GM18907 (cell line): Measurements from ENCODE around the gene MEIOC.
"Not testable (repeated sequence)": the region's sequence is repeated elsewhere in the genome, so short reads cannot be mapped to it uniquely, and the experiment has no call there.

Experiments
- ATAC-seq: cut with Tn5 transposase; IDR thresholded peaks from one replicate; pipeline ENCODE4 v1.9.1; 2021; ENCODE audit warnings: mild to moderate bottlenecking, moderate library complexity; ENCODE audit not compliant: unreplicated experiment

The MEIOC gene

DNA sequence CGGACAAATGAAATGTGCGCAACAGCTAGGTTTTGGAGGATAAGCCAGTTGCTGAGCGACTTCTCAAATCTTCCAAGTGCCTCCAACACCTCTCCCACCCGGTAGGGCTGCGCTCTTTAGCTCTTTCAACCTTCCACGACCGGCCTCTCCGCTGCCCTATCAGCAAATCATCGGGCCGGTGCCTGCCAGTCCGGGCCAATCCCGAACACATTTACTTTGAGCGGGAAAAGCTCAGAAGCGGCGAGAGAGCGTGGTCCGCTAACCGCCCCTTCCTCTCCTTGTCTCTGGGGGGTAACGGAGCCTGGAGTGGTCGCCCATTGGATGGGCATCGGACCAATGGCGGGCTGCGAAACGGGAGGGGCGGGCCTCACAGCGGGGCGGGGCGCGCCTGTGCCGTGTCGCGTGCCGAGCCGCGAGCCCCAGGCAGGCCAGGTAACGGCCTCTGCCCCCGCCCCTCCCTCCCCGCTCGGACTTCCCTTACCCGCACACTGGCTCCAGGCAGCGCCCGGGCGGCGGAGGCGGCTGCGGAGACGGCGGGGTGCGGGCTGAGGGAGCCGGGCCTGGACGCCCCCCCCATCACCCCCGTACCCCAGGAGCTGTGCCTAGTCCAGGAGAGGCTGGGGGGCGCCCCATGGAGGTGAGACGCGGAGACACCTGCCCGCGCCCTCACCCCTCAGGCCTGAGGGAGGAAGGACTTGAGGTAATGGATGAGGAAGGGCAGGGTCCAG is at the start of gene MEIOC:
Gene MEIOC, plus strand, starts transcription at position 486 of the 728 bp plus-strand sequence. Its CDS starts 146 bp downstream, at position 632.
- no peak for ATAC-seq

DNA sequence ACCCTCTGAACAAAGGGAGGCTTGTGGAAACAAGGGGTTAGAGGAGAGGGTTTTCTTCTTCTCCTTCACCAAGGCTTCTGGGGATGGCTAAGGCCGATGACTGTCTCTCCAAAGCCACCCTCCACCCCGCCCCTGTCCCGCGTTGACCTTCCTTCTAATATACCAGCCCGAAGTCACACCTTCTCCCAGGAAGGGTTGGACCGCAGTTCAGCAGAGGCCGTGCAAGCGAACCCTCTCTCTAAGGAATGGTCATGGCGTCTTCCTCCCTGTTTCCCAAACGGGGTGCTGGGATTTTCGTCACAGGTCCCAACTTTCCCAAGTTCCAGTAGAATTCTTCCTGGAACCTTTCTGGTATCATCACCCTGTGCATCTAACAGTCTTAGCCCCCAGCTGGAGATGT is 49.6 kb upstream of the MEIOC start:
- ATAC-seq = no peak

DNA sequence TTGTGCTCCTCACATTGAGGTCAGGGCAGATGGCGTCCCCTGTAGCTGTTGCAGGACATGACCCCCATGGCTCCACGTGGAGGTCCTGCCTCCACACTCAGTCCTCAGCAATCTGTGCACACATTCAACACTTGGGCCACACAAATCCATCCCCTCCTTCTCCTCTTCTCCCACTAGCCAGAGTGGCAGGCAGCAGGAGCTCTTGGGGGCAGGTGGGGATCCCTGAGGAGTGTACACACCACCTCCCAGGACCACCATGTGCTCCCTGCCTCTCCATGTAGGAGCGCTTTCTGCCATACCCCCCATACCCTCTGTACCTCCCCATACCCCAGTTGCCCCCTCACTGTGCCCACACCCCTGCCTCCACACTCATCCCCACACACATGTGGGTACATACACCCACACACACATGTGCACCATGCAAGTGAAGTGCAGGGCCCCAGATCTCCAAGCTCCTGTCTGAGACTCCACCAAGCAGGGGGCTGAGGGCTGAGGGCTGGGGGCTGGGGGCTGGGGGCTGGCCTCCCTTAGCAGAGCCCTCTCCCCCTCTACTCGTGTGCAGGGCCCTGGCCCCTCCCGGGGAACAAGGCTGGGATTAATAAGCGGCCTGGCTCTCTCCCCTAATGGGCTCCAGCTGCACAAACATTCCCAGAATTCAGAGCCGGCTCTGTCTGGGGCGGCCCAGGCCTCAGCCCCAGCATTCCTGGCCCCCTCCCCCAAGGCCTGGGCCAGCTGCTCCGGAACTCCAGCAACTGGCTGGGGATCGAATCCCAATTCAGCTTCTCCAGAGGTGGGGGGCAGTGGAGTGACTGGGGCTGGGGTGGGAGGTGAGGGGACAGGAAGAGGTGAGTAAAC is 48.2 kb upstream of the MEIOC start:
- no peak for ATAC-seq

DNA sequence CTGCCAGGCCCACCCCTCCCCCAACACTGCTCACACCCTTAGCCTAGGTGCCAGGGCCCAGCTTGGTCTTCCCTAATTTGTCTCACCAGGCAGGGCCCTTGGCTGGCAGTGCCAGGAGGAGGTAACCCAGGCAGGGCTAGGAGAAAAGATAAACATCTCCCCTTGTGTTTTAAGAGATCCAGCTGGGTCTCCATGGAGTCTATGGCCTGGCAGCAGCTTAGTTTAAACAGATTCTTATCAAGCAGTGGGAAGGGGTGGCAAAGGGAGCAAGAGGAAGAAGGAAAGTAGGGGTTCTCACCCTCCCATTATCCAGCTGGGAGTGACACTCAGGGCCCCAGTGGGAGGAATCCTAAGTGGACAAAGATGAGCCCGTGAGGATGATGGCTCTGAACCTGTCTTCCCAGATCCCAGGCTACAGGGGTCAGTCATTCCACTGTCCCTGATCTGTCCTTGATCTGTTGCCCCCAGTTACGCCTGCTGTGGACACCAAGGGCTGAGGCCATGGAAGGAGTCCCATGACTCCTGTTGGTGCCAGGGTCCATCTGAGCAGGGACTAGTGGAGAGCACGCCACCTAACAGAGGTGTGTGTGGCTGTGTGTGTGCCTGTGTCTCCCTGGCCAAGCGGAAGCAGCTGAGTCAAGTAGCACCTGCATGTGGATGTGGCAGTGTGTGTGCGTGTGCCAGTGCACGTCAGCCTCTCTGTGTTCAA is 47.4 kb upstream of the MEIOC start:
- ATAC-seq = no peak

DNA sequence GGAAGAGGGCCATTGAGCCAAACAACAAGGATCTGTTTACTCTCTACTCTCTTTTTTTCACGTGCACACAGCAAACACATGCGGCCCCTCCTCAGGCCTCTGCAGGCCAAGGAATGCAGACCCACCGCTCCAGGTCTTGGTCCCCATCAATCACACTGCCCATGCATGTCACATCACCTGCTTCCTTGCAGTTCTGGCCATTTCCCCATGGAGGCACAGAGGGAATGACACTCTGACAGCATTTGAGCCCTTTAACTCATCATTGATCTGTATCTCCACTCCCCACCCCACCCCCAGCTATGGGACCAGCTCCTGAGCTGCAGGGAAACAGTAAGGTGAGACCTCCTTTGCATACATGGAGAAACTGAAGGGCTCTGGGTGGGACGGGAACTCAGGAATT is 45.9 kb upstream of the MEIOC start:
- ATAC-seq = no peak

DNA sequence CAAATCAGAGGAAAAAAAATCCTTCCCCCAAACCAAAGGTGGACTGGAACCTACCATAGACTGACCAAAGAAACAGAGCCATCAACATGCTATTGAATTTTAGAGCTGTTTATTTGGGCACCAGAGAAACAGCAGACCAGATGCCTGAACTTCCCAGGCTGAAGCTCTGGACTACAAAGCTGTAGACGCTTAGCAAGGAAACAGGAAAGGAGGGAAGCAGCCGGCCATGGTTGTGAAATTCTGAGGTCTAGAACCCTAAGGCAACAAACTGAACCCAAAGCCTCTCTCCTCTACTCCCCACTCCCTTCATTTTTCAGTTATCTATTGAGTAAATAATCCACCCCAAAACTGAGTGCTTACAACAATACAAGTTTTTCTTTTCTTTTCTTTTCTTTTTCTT is 45.4 kb upstream of the MEIOC start:
- no peak for ATAC-seq

DNA sequence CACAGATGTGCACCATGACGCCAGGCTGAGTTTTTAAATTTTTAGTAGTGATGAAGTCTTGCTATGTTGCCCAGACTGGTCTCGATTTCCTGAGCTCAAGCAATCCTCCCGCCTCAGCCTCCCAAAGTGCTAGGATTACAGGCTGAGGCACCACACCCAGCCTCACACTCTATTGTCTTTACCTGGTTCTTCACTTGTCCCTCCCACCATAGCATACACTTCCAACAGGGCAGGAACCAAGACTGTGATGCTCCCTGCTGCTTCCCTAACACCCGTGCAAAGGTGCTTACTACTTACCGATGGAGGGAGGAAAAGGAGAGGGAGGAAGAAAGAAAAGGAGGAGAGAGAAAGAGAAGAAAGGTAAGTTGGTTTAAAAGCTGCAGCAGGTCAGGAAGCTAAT is 41.4 kb upstream of the MEIOC start:
- no peak for ATAC-seq

DNA sequence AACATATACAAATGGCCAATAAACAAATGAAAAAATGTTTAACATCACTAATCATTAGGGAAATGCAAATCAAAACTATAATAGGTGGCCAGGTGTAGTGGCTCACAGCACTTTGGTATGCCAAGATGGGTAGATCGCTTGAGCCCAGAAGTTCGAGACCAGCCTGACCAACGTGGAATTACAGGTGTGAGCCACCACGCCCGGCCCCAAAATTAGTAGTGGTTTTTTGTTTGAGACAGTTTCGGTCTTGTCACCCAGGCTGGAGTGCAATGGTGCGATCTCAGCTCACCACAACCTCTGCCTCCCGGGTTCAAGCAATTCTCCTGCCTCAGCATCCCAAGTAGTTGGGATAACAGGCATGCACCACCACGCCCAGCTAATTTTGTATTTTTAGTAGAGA is 37.6 kb upstream of the MEIOC start:
- not testable (repeated sequence) for ATAC-seq

DNA sequence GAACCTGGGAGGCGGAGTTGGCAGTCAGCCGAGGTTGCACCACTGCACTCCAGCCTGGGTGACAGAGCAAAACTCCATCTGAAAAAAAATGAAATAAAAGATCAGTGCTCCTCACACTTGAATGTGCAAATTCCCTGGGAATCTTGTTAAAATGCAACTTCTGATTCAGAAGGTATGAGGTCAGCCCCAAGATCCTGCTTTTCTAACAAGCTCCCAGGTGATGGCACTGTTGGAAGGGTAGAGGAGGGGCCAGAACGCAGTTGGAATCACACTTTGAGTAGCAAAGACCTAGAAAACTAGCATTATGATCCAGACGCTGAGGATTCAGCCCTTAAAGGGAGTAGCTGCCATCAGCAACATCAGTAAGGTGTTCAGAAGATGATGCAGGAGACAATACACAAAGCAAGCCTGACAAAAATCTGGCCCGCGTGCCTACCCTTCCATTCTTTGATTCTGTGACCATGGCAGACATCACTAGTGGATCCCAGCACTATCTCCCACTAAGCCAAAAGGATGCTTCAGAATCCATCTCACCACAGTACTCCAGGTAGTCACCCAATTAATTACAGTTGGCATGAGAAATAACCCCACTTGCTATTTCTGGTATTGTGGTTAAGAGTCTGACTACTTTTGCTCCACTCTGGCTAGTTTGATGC is 33.1 kb upstream of the MEIOC start:
- no peak for ATAC-seq

DNA sequence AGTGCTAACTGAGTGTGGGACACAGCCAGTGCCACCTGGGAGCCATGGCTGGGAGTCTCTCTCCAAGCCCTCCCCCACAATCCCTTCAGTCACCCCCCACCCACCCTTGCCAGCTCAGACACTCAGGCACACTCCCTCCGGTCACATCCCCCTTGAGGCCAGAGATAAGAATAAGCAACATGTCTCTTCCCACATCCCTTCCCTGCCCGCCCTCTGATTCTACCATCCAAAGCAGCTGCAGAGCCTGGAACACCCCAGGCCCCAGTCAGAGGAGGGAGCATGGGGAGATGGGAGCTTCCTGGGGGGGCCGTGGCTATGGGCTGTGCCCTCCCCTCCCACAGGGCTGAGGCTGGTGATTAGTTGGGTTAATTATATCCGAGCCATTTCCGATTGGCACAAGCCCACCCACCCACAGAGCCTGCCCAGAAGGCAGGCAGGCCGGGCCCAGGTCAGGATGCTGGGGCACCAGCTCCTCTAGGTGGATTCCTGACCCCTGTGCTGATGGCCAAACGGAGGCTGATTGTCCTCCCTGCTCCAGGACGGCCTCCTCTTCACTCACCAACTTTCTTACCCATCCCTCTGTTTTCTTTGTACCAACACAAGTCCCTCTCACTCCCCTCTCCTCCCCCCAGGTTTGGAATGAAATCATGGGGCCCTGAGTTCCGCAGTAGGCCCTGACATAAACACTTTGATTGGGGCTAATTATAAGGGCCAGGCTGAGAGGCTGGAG is 28.6 kb upstream of the MEIOC start:
- ATAC-seq = no peak

DNA sequence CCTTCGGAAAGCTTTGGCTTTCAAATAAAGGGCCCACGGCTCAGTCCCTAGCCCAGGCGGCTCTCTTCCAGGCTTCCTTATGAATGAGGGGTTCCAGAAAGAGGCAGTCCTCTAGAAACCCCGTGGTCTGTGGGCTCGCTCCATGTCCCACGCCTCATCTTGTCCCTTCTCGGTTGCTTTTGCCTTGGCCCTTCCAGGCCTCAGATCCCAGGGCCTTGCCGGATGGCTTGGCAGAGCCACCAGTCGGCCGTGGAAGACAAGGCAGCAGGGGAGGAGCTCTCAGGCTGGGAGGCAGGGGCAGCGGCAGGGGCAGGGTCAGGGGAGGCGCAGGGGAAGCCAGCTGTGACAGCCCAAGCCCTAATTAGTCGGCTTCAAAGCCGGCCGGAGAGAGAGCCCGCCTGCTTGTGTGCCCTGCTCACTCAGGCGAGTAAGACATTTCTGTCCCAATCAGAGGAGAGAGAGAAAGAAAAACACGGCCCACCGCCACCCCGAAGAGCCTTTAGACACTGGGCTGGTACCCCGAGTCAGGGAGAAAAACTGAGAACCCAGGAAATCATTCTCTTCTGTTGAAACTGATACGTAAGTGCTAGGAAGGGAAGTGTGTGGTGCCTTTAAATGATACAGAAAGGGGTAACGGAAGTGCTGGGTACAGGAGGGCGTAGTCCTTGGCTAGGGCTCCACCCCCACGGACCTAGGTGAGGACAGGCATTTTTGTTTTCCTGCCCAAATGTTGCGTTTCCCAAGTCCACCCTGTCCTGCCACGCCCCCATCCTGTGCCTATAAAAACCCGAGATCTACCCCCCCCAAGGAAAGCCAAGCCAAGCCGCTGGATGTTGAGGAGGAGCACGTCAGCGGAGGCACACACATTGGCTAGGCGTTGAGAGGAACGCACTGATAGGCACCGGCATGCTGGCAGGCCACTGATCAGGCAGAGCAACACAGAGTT is 27.8 kb upstream of the MEIOC start:
- ATAC-seq = no peak

DNA sequence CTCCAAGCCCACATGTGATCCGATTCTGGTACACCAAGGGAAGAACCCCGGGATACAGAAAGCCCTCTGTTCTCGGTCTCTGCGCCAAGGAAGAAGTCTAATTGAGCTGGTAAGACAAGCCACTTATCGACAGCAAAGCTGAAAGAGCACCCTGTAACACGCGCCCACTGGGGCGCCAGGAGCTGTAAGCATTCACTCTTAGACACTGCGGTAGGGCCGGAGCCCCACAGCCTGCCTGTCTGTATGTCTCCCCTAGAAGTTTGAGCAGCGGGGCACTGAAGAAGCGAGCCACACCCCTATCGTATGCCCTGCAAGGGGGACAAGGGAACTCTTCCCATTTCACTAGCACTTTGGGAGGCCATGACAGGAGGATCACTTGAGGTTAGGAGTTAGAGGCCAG is 27.0 kb upstream of the MEIOC start:
- ATAC-seq = no peak

DNA sequence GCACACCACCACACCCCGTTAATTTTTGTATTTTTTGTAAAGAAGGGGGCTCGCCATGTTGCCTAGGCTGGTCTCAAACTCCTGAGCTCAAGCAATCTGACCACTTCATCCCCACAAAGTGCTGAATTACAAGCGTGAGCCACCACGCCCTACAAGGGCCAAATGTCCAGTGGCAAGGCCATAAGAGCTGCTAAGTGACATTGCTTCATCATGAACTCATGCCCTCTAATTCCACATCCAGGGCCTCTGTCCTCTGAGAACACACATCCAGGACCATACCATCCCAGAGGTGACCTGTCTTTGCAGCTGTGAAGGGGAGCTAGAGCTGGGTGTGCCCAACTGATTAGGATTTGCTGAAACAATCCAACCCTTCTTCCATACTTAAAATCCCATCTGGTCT is 25.6 kb upstream of the MEIOC start:
- no peak for ATAC-seq

DNA sequence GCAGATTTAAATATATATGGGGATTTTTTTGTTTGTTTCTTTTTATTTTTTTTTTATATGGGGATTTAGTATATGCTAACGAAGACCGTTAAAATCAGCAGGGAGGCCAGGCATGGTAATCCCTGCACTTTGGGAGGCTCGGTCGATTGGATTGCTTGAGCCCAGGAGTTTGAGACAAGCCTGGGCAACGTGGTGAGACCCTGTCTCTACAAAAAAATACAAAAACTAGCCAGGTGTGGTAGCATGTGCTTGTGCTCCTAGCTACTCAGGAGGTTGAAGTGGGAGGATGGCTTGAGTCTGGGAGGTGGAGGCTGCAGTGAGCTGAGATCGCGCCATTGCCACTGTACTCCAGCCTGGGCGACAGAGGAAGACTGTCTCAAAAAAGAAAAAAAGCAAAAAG is 22.3 kb upstream of the MEIOC start:
- no peak for ATAC-seq

DNA sequence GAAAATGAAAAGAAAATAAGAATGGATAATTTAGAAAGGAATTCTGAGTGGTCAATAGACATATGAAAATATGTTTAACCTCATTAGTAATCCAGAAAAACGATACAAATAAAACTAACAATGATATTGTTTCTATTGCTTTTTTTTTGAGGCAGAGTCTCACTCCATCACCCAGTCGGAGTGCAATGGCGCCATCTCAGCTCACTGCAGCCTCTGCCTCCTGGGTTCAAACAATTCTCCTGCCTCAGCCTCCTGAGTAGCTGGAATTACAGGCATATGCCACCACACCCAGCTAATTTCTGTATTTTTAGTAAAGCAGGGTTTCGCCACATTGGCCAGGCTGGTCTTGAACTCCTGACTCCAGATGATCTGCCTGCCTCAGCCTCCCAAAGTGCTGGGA is 21.9 kb upstream of the MEIOC start:
- ATAC-seq = not testable (repeated sequence)

DNA sequence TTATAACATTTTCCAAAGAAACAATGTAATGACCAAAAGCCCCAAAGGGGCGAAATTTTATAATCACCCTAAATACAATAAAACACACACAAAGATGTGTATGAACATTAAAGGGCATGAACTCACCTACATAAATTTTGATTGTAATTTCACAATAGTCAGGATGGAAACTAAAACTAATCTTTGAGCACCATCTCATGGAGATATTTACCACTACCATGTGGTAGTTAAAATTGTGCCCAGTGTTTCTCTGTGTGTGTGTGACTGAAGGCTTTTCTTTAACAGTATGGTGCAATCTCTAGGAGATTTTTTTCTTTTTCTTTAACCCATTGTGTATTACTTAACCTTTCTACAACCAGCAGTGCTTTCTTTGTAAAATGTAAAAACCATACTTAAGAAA is 19.7 kb upstream of the MEIOC start:
- no peak for ATAC-seq

DNA sequence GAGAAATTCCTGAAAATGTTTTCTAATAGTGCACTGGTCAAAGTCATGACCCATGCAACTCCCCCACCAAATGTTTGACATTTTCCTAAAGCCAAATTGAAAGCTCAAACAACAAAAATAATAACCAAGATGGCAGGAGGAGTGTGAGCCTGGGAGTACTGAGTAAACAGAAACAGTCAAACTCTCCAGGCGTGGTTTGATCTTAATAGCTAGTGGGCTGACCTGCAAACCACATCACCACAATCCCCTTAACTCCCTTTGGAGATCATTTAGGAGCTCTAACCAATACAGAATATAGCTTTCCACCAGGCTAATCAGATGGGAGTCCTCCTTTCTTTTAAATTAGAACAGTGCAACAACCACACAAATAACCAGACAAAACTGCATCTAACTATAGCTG is 19.2 kb upstream of the MEIOC start:
- ATAC-seq = no peak

DNA sequence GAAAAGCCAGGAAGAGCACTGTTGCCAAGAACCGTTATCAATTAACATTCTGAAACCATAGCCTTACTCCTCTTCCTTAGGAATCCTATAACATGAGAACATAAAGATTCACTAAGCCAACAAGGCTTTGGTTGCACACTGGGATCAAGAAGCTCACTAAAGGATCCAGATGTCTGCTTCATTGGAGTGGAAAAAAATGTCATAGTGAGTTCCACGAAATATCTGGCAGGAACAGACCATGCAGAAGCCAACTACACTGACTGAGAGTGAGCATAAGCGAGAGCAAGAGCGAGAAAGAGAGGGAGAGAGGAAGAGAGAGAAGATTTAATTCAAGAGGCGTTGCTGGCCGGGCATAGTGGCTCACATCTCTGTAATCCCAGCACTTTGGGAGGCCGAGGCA is 13.4 kb upstream of the MEIOC start:
- ATAC-seq = no peak

DNA sequence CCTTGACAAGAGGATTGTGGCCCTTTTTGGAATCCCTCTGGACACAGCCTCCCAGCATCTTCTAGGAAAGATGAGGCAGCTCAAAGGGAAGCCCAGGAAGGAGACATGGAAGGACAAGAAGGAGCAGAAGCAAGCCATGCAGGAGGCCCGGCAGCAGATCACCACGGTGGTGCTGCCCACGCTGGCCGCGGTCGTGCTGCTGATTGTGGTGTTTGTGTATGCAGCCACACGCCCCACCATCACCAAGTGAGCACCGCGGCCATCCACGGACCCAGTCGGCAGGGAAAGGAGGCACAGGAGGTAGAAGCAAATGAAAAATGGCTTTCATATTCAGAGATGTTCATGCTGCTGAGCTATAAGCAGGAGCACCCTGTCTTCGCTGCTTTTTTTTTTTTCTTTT is 10.9 kb upstream of the MEIOC start:
- no peak for ATAC-seq
